CD4-positive, alpha-beta T cell (primary cell): ENCODE measurements around the gene KRI1. TPM values are rescaled to one million over a fixed set of nuclear protein-coding genes. Genes with fewer than 3 reads are reported as not detected.
A peak's percentile ranks its signal among the peaks of the same experiment; 100 is the strongest.
"Not testable (repeated sequence)": the region's sequence is repeated elsewhere in the genome, so short reads cannot be mapped to it uniquely, and the experiment has no call there.

Experiments used
- ATAC-seq: fragments of 200-7000 bp; cut with Tn5 transposase; one replicate; pipeline ENCODE4 v1.10.0; 2022; ENCODE audit warnings: mild to moderate bottlenecking; ENCODE audit not compliant: poor library complexity
- CTCF ChIA-PET: fragments of 350-600 bp; sonication (Branson Sonifier 250); formaldehyde crosslinking; loops from one replicate; lab custom pipeline; 2021; ENCODE audit warnings: antibody characterized with exemption, inconsistent platforms; lab: Charles Lee
- POLR2A ChIA-PET: fragments of 350-600 bp; sonication (Branson Sonifier 250); formaldehyde crosslinking; loops from one replicate; lab custom pipeline; 2021; ENCODE audit warnings: antibody characterized with exemption, inconsistent platforms; lab: Charles Lee
- DNase-seq, 14 experiments: peaks; one replicate each; pipeline ENCODE4 v3.0.0-alpha.2; 2013 to 2020; ENCODE audit warnings: mixed read lengths in 2 of 14
- H3K27ac ChIP-seq, 2 donors: one replicate each; pipeline versions ENCODE4 v1.5.1 to v1.7.0; 2013; ENCODE audit warnings: low read length in 2 of 2, low read depth in 1 of 2, mild to moderate bottlenecking in 1 of 2
- H3K27me3 ChIP-seq, 2 experiments: 1 replicate in 1 of 2; 2 replicates in 1 of 2; pipeline versions ENCODE4 v1.6.1 to v1.7.0; 2013; ENCODE audit warnings: low read length in 2 of 2, control low read depth in 1 of 2, mild to moderate bottlenecking in 1 of 2, moderate library complexity in 1 of 2; ENCODE audit not compliant: insufficient read depth in 2 of 2, control insufficient read depth in 1 of 2
- H3K36me3 ChIP-seq: one replicate; pipeline ENCODE4 v1.6.1; 2013; ENCODE audit warnings: low read length, control low read depth; ENCODE audit not compliant: insufficient read depth
- H3K4me1 ChIP-seq: one replicate; pipeline ENCODE4 v1.6.1; 2013; ENCODE audit warnings: low read length, control low read depth; ENCODE audit not compliant: insufficient read depth
- H3K4me3 ChIP-seq: one replicate; pipeline ENCODE4 v1.5.1; 2013; ENCODE audit warnings: mild to moderate bottlenecking, low read length, moderate library complexity
- H3K9me3 ChIP-seq, 2 experiments: 1 replicate in 1 of 2; 2 replicates in 1 of 2; pipeline versions ENCODE4 v1.6.1 to v1.7.0; 2013; ENCODE audit warnings: low read length in 2 of 2, mild to moderate bottlenecking in 2 of 2, control low read depth in 1 of 2, moderate library complexity in 1 of 2; ENCODE audit not compliant: control insufficient read depth in 1 of 2, insufficient read depth in 1 of 2
- H3K27ac Mint-ChIP-seq: one replicate; pipeline ENCODE4 v1.8.0; 2020; ENCODE audit warnings: mixed read lengths
- H3K27me3 Mint-ChIP-seq: one replicate; pipeline ENCODE4 v1.8.0; 2021; ENCODE audit warnings: mixed read lengths
- H3K36me3 Mint-ChIP-seq: one replicate; pipeline ENCODE4 v1.8.0; 2021; ENCODE audit warnings: low read depth, mixed read lengths
- H3K4me1 Mint-ChIP-seq: one replicate; pipeline ENCODE4 v1.8.0; 2021; ENCODE audit warnings: low read depth, mixed read lengths
- H3K4me3 Mint-ChIP-seq: one replicate; pipeline ENCODE4 v1.8.0; 2020; ENCODE audit warnings: mild to moderate bottlenecking, mixed read lengths
- H3K9me3 Mint-ChIP-seq: one replicate; pipeline ENCODE4 v1.8.0; 2020; ENCODE audit warnings: mixed read lengths
- CTCF ChIP-seq: fragments of 200-600 bp; IDR thresholded peaks from one replicate; pipeline ENCODE4 v1.8.0; 2022; ENCODE audit warnings: antibody characterized with exemption, mild to moderate bottlenecking
- intact Hi-C, 2 experiments: fragments of 100-400 bp; cut with DNase I in 1 of 2; cut with micrococcal nuclease in 1 of 2; formaldehyde crosslinking; loops; one replicate each; pipeline versions ENCODE4 v1.15.1 to v1.9.0; 2023 to 2025; cut with DNase I, micrococcal nuclease
- total RNA-seq, 174 experiments: library from RNA in 2 of 174; stranded (reverse) in 2 of 174; gene quantifications; one replicate each; pipeline ENCODE4 v1.2.3 and lab custom pipeline; 2021 to 2026

KRI1 gene
- total RNA-seq, 2 experiments from 2014 or later: 36.8 to 39.6 TPM

GRCh38 chr19:10543059-10543419 lies 22.8 kb downstream of the KRI1 start:
- peak overlapping the region; percentile 79 for H3K27ac Mint-ChIP-seq
- CTCF ChIA-PET: interaction anchor here (0.6 to 3.7 kb wide), 3 partner anchors 11 to 394 kb away, joined by 3 to 24 read pairs (median 3); partner anchors contain the start of genes CDKN2D and KRI1
- no peaks in the 10 kb centered on the region for H3K9me3 Mint-ChIP-seq
- no peak for DNase-seq
- peaks cover 12% of the 10 kb centered on the region for H3K36me3 ChIP-seq
- H3K4me1 Mint-ChIP-seq: peaks cover 18% of the 10 kb centered on the region
- peak overlapping the region; percentile 90 for H3K4me3 ChIP-seq
- no peak for ATAC-seq
- TF ChIP-seq CTCF: no peak
- peak overlapping the region; percentile 86 for H3K4me3 Mint-ChIP-seq
- H3K27me3 ChIP-seq: peaks cover under 1 to 6% of the 10 kb centered on the region in 2 experiments
- POLR2A ChIA-PET: interaction anchor here (0.6 to 1.7 kb wide), 5 partner anchors 8 to 174 kb away, joined by 3 to 9 read pairs (median 6); partner anchors contain the start of genes CDKN2D and KRI1
- H3K27ac ChIP-seq: peak overlapping the region in 1 of 2 donors; percentile 78
- peaks cover 6% of the 10 kb centered on the region for H3K27me3 Mint-ChIP-seq
- no peaks in the 10 kb centered on the region for H3K9me3 ChIP-seq
- intact Hi-C loops: loop anchor here (1.0 to 5.0 kb wide), 4 partner anchors 23 to 110 kb away; partner anchors contain the start of genes KEAP1 (in 1 of the 2) and KRI1 (in 1 of the 2)
- H3K36me3 Mint-ChIP-seq: peaks cover 5% of the 10 kb centered on the region
- peaks cover 27% of the 10 kb centered on the region for H3K4me1 ChIP-seq

GRCh38 chr19:10539016-10539415 lies 26.8 kb downstream of the KRI1 start:
- H3K27me3 ChIP-seq, ATAC-seq, intact Hi-C loops, H3K4me1 ChIP-seq, DNase-seq, H3K36me3 ChIP-seq, H3K9me3 ChIP-seq, H3K27me3 Mint-ChIP-seq, H3K27ac ChIP-seq, H3K9me3 Mint-ChIP-seq, CTCF ChIA-PET, H3K4me1 Mint-ChIP-seq, H3K4me3 ChIP-seq, H3K4me3 Mint-ChIP-seq, H3K36me3 Mint-ChIP-seq, H3K27ac Mint-ChIP-seq: not testable (repeated sequence)
- POLR2A ChIA-PET: interaction anchor here (0.7 kb wide), 1 partner anchor 129 kb away, joined by 3 read pairs; no protein-coding TSS in a partner anchor

- Histone ChIP-seq H3K27ac (no peak overlapping the region), H3K36me3 (no peaks in the 10 kb centered on the region), H3K9me3 (no peaks in the 10 kb centered on the region), H3K4me3 (no peak overlapping the region), H3K27me3 (peaks cover 7 to 9% of the 10 kb centered on the region in 2 experiments), H3K4me1 (peaks cover 5% of the 10 kb centered on the region)
- H3K36me3 Mint-ChIP-seq: no peaks in the 10 kb centered on the region
- no peak overlapping the region for H3K27ac Mint-ChIP-seq
- no peak for ATAC-seq
- TF ChIP-seq CTCF: no peak
- peaks cover 14% of the 10 kb centered on the region for H3K27me3 Mint-ChIP-seq
- no peak for DNase-seq
- POLR2A ChIA-PET: no interaction called here
- H3K4me1 Mint-ChIP-seq: peaks cover 6% of the 10 kb centered on the region
- H3K4me3 Mint-ChIP-seq: no peak overlapping the region
- intact Hi-C loops: no loop called here
- CTCF ChIA-PET: interaction anchor here (0.7 kb wide), 1 partner anchor 43 kb away, joined by 3 read pairs; no protein-coding TSS in a partner anchor
- H3K9me3 Mint-ChIP-seq: no peaks in the 10 kb centered on the region
These were observed 27.4 kb downstream of the KRI1 start for GRCh38 chr19:10538204-10538983.
